Smooth muscle cell (in vitro differentiated cells): Measurements from ENCODE around the gene CUEDC2. TPM values are rescaled to one million over a fixed set of nuclear protein-coding genes. Genes with fewer than 3 reads are reported as not detected.

Source experiments
- DNase-seq: peaks from one replicate; lab custom pipeline; 2025; ENCODE audit not compliant: unreplicated experiment; lab: John Stamatoyannopoulos, UW
- H2AFZ ChIP-seq: fragments of 200-600 bp; sonication (generic); 2 replicates; pipeline ENCODE4 v1.6.0; 2016; ENCODE audit warnings: antibody characterized with exemption, low read depth, mild to moderate bottlenecking
- H3F3A ChIP-seq: fragments of 200-600 bp; sonication (generic); 2 replicates; pipeline ENCODE4 v1.6.0; 2017; ENCODE audit warnings: antibody characterized with exemption, low read depth
- H3K27ac ChIP-seq: fragments of 200-600 bp; sonication (generic); 2 replicates; pipeline ENCODE4 v1.5.1; 2016; ENCODE audit warnings: low read depth, mild to moderate bottlenecking
- H3K27me3 ChIP-seq: fragments of 200-600 bp; sonication (generic); 2 replicates; pipeline ENCODE4 v1.6.1; 2016; ENCODE audit warnings: low read depth, mild to moderate bottlenecking
- H3K36me3 ChIP-seq: fragments of 200-600 bp; sonication (generic); 2 replicates; pipeline ENCODE4 v1.5.1; 2016; ENCODE audit warnings: low read depth
- H3K4me1 ChIP-seq: fragments of 200-600 bp; sonication (generic); 2 replicates; pipeline ENCODE4 v1.5.1; 2016; ENCODE audit warnings: low read depth
- H3K4me2 ChIP-seq: fragments of 200-600 bp; sonication (generic); 2 replicates; pipeline ENCODE4 v1.6.0; 2016; ENCODE audit warnings: mild to moderate bottlenecking
- H3K4me3 ChIP-seq: fragments of 200-600 bp; sonication (generic); 2 replicates; pipeline ENCODE4 v1.5.1; 2016; ENCODE audit warnings: mild to moderate bottlenecking
- H3K79me2 ChIP-seq: fragments of 200-600 bp; sonication (generic); 2 replicates; pipeline ENCODE4 v1.6.0; 2016; ENCODE audit warnings: low read depth, mild to moderate bottlenecking
- H3K9ac ChIP-seq: fragments of 200-600 bp; sonication (generic); 2 replicates; pipeline ENCODE4 v1.6.0; 2016; ENCODE audit warnings: low read depth
- H3K9me3 ChIP-seq: fragments of 200-600 bp; sonication (generic); replicated peaks from 2 replicates; pipeline ENCODE4 v1.5.1; 2016; ENCODE audit warnings: low read depth
- H4K20me1 ChIP-seq: fragments of 200-600 bp; sonication (generic); 2 replicates; pipeline ENCODE4 v1.6.0; 2016; ENCODE audit warnings: low read depth
- WGBS: methylation state at CpG from one replicate; pipeline ENCODE4 v1.1.7; 2016; ENCODE audit warnings: low lambda C conversion rate; 5-methylcytosine and 5-hydroxymethylcytosine counted together
- polyA plus RNA-seq: library from polyadenylated mRNA; unstranded; fragments of >200 nt; fragmentation: Nextera tagmentation; extraction: Ambion mirVana; gene quantifications from 2 replicates; pipeline ENCODE4 v1.2.1, GENCODE V29; 2016
- total RNA-seq: library from RNA; depleted of rRNA; stranded (reverse); fragments of >200 nt; gene quantifications from 2 replicates; pipeline ENCODE4 v1.2.3, GENCODE V29; 2014
- TF ChIP-seq, protein P1 (sequence below): fragments of 200-600 bp; sonication (generic); IDR thresholded peaks from 2 replicates; pipeline ENCODE4 v1.5.1; 2017; ENCODE audit warnings: borderline replicate concordance, mild to moderate bottlenecking, antibody characterized with exemption; ENCODE audit not compliant: insufficient read depth, poor library complexity, severe bottlenecking

CUEDC2 gene
- total and polyA plus RNA-seq, 2 experiments from 2014 or later, result 24.7 to 112 TPM

DNA sequence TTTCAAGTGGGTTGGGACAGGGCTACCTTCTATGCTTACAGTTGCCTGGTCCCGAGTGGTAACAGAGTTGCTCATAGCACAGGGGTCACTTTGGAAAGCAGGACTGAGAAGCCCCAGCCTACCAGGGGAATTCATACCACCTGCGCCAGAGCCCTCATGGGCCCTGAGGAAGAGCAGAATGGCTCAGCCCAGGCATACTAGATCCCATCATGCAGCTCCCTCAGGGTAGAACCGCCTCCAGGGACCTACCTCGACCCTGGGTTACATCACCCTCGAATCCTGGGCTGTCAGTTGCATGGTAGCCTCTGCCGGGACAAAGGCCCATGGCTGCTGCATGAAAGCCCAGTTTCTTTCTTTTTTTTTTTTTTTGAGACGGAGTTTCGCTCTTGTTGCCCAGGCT is 2.9 kb downstream of the CUEDC2 start:
- DNase-seq, result no peak
- Histone ChIP-seq H3F3A (no peaks in the 10 kb centered on the region), H3K4me1 (peaks cover 8% of the 10 kb centered on the region), H4K20me1 (no peaks in the 10 kb centered on the region), H3K4me3 (no peak overlapping the region), H3K79me2 (peaks cover 3% of the 10 kb centered on the region), H3K4me2 (no peak overlapping the region), H3K27me3 (no peaks in the 10 kb centered on the region), H2AFZ (no peak overlapping the region), H3K9ac (no peak overlapping the region), H3K27ac (no peak overlapping the region), H3K36me3 (no peaks in the 10 kb centered on the region), H3K9me3 (no peaks in the 10 kb centered on the region)
- TF ChIP-seq, protein P1, sequence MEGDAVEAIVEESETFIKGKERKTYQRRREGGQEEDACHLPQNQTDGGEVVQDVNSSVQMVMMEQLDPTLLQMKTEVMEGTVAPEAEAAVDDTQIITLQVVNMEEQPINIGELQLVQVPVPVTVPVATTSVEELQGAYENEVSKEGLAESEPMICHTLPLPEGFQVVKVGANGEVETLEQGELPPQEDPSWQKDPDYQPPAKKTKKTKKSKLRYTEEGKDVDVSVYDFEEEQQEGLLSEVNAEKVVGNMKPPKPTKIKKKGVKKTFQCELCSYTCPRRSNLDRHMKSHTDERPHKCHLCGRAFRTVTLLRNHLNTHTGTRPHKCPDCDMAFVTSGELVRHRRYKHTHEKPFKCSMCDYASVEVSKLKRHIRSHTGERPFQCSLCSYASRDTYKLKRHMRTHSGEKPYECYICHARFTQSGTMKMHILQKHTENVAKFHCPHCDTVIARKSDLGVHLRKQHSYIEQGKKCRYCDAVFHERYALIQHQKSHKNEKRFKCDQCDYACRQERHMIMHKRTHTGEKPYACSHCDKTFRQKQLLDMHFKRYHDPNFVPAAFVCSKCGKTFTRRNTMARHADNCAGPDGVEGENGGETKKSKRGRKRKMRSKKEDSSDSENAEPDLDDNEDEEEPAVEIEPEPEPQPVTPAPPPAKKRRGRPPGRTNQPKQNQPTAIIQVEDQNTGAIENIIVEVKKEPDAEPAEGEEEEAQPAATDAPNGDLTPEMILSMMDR, result no peak
- WGBS, result 90% methylated on average over 8 of the region's 8 CpGs

DNA sequence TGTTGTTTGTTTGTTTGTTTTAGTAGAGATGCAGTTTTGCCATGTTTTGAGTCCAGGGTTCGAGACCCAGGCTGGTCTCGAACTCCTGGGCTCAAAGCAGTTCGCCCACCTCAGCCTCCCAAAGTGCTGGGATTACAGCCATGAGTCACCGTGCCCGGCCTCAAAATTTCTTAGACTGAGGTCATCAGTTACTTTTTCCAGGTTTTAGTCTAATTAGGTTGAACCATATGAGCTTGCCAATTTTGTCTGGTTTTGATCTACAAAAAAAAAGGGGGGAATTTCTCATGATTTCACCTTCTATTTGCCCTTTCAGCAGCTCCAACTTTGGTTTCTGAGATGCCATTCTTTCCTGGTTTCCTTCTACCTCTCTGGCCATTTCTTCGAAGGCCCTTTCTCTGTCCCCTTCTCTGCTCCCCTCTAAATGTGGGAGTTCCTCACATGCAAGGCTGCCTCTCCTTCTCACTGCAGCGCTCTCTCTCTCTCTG is 5.5 kb downstream of the CUEDC2 start:
- Histone ChIP-seq H3K4me2 (no peak overlapping the region), H3K9me3 (no peaks in the 10 kb centered on the region), H3K27ac (no peak overlapping the region), H3F3A (peaks cover 11% of the 10 kb centered on the region), H4K20me1 (peaks cover 8% of the 10 kb centered on the region), H3K27me3 (no peaks in the 10 kb centered on the region), H2AFZ (no peak overlapping the region), H3K79me2 (peaks cover 8% of the 10 kb centered on the region), H3K9ac (no peak overlapping the region), H3K4me1 (peaks cover 13% of the 10 kb centered on the region), H3K4me3 (no peak overlapping the region), H3K36me3 (no peaks in the 10 kb centered on the region)
- WGBS, result 72% methylated on average over 7 of the region's 7 CpGs
- DNase-seq, result no peak
- TF ChIP-seq, protein P1, result no peak

DNA sequence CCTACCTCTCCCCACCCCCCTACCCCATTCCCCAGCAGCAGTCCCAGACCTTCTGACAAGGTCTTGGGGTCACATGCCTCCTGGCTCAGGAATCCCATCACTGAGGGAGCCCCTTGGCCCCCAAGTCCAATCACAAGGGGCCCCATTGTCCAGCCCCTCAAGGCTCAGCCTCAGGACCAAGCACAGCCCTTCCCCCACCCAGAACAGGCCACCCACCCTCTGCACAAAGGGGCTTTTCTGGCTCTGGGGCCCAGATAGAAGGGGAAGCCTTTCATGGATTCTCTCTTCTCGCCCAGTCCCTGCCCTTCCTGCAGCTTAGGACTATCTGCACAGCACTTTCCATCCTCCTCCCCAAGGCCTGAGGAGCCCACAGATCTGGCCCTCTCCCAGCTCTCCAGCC is 6.9 kb downstream of the CUEDC2 start:
- H3K9me3 ChIP-seq, result no peaks in the 10 kb centered on the region
- H3K4me3 ChIP-seq, result no peak overlapping the region
- TF ChIP-seq, protein P1, result no peak
- DNase-seq, result no peak
- H3K27me3 ChIP-seq, result no peaks in the 10 kb centered on the region
- H2AFZ ChIP-seq, result no peak overlapping the region
- H3K36me3 ChIP-seq, result no peaks in the 10 kb centered on the region
- WGBS, result 86% methylated on average over 1 of the region's 1 CpG
- peaks cover 8% of the 10 kb centered on the region for H3K4me1 ChIP-seq
- no peak overlapping the region for H3K9ac ChIP-seq
- no peak overlapping the region for H3K4me2 ChIP-seq
- peaks cover 9% of the 10 kb centered on the region for H4K20me1 ChIP-seq
- H3F3A ChIP-seq, result peaks cover 11% of the 10 kb centered on the region
- no peak overlapping the region for H3K27ac ChIP-seq
- H3K79me2 ChIP-seq, result peaks cover 5% of the 10 kb centered on the region

DNA sequence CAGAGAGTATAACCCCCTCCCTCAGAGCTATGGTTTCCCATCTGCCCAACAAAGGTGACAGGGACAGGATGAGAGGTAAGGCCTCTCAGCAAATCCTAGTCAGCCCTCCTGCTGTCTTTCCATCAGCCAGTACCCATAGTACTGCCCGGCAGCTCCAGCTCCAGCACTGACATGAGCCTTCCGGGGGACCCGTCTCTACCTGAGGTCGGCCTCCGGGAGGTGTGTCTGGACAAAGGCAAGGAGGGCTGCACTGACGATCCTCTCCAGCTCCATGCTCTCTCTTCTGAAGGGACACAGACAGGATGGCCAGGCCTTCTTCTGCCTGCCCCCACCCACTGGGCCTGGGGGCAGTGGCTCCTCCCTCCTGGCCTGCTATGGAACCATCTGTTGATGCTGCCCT is 7.5 kb downstream of the CUEDC2 start:
- H3K4me3 ChIP-seq, result no peak overlapping the region

More for the DNA sequence above, 7.5 kb downstream of the CUEDC2 start:
- WGBS, result 95% methylated on average over 6 of the region's 6 CpGs
- Histone ChIP-seq H3K9ac (no peak overlapping the region), H2AFZ (no peak overlapping the region), H3F3A (peaks cover 11% of the 10 kb centered on the region), H3K4me2 (no peak overlapping the region), H3K79me2 (peaks cover 5% of the 10 kb centered on the region), H3K9me3 (no peaks in the 10 kb centered on the region), H3K27me3 (no peaks in the 10 kb centered on the region), H3K27ac (no peak overlapping the region), H4K20me1 (peaks cover 9% of the 10 kb centered on the region), H3K36me3 (no peaks in the 10 kb centered on the region), H3K4me1 (peaks cover 12% of the 10 kb centered on the region)
- TF ChIP-seq, protein P1, result no peak
- no peak for DNase-seq
